ENCODE results near the gene ITGAV.

Gene ITGAV

DNA sequence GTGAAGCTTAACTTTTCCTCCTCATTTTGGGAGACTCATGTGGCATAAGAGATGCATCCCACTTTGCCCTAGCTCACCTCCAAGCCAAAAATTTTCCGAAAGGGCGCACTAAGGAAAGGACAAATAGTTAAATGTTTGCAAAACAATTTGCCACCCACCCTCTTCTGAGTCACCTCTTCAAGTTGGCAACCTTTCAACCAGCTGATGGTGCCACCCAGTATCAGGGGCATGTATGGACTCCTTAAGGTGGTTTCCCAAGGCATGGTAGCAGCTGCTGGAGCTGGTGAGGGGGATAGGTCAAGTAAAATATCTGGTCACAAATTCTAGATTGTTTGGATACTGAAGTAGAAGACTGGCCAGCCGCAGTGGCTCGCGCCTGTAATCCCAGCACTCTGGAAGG, 17.2 kb upstream of the ITGAV start:
- Histone ChIP-seq H3K9me3 (ENCODE audit: control insufficient read depth, low read length) (no peaks in the 10 kb centered on the region), H3K27me3 (replicated peaks; ENCODE audit: control insufficient read depth, insufficient read depth, low read length, poor library complexity, severe bottlenecking) (no peaks in the 10 kb centered on the region), H3K4me3 (ENCODE audit: insufficient read depth, low read depth, low read length, poor library complexity, severe bottlenecking) (no peak overlapping the region), H3K36me3 (ENCODE audit: control insufficient read depth, insufficient read depth, low read length) (no peaks in the 10 kb centered on the region), H3K4me1 (ENCODE audit: control insufficient read depth, insufficient read depth, low read length, poor library complexity, severe bottlenecking) (no peaks in the 10 kb centered on the region), H3K27ac (ENCODE audit: insufficient read depth, low read length, poor library complexity, severe bottlenecking) (no peak overlapping the region)
- DNase-seq = no peak

DNA sequence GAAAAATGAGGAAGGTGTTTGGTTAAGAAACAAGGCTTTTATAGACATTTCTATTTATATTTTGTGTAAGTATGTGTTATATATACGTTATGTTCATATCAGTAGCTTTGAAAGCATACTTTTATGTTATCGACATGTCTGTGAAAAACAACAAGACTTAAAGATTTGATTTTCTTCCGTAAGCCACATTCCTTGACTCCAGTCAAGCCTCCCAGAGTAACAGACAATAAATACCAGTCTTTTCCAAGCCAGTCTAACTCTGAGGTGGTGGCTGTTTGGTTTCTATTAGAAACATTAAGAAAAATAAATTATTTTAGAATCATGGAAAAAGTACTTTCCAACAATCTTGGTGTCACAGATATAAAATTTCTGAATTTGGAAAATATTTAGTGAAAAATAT, 16.3 kb upstream of the ITGAV start:
- no peak overlapping the region for H3K4me3 ChIP-seq (ENCODE audit: insufficient read depth, low read depth, low read length, poor library complexity, severe bottlenecking)
- no peaks in the 10 kb centered on the region for H3K4me1 ChIP-seq (ENCODE audit: control insufficient read depth, insufficient read depth, low read length, poor library complexity, severe bottlenecking)
- H3K36me3 ChIP-seq (ENCODE audit: control insufficient read depth, insufficient read depth, low read length) = no peaks in the 10 kb centered on the region
- no peaks in the 10 kb centered on the region for H3K9me3 ChIP-seq (ENCODE audit: control insufficient read depth, low read length)
- H3K27ac ChIP-seq (ENCODE audit: insufficient read depth, low read length, poor library complexity, severe bottlenecking) = no peak overlapping the region
- DNase-seq = no peak
- H3K27me3 ChIP-seq (replicated peaks; ENCODE audit: control insufficient read depth, insufficient read depth, low read length, poor library complexity, severe bottlenecking) = no peaks in the 10 kb centered on the region

DNA sequence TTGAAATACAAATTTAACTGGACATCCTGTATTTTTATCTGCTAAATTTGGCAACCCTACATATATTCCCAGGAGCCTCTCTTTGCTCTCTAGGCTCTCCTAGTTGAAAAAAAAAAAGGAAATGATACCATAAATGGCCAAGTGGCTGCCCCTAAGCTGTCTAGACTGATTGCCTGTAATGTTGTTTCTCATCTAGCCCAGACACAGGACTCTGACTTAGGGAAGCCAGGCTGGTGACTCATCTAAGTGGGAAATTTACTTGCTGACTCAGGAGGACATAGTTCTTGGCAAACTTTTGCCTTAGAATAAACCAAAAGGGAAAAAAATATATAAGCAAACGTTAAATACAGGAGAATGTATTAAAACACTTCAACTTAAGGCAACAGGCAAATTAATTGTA, 14.6 kb upstream of the ITGAV start:
- no peak overlapping the region for H3K27ac ChIP-seq (ENCODE audit: insufficient read depth, low read length, poor library complexity, severe bottlenecking)
- no peaks in the 10 kb centered on the region for H3K36me3 ChIP-seq (ENCODE audit: control insufficient read depth, insufficient read depth, low read length)
- H3K4me3 ChIP-seq (ENCODE audit: insufficient read depth, low read depth, low read length, poor library complexity, severe bottlenecking) = no peak overlapping the region
- no peaks in the 10 kb centered on the region for H3K27me3 ChIP-seq (replicated peaks; ENCODE audit: control insufficient read depth, insufficient read depth, low read length, poor library complexity, severe bottlenecking)
- no peaks in the 10 kb centered on the region for H3K9me3 ChIP-seq (ENCODE audit: control insufficient read depth, low read length)
- DNase-seq = no peak
- H3K4me1 ChIP-seq (ENCODE audit: control insufficient read depth, insufficient read depth, low read length, poor library complexity, severe bottlenecking) = no peaks in the 10 kb centered on the region

DNA sequence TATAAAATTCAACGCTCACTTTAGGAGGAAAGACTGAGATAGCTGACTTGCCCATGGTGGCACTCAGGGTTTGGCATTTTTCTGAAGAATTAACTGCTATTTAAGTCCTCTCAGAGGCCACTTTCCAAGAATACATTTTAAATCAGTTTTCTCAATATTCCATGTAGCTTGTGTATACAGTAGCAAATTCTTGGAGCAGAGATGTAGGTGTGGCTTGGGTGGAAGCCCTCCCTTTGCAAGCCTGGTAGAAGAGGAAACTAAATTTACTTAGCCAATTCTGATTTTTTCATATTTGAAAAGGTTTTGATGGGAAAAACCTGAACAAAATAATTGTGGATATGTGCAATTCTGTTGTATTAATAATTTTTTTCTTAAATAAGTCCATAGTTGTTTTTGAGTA, 14.0 kb upstream of the ITGAV start:
- Histone ChIP-seq H3K36me3 (ENCODE audit: control insufficient read depth, insufficient read depth, low read length) (no peaks in the 10 kb centered on the region), H3K9me3 (ENCODE audit: control insufficient read depth, low read length) (no peaks in the 10 kb centered on the region), H3K27me3 (replicated peaks; ENCODE audit: control insufficient read depth, insufficient read depth, low read length, poor library complexity, severe bottlenecking) (no peaks in the 10 kb centered on the region), H3K27ac (ENCODE audit: insufficient read depth, low read length, poor library complexity, severe bottlenecking) (no peak overlapping the region), H3K4me3 (ENCODE audit: insufficient read depth, low read depth, low read length, poor library complexity, severe bottlenecking) (no peak overlapping the region), H3K4me1 (ENCODE audit: control insufficient read depth, insufficient read depth, low read length, poor library complexity, severe bottlenecking) (no peaks in the 10 kb centered on the region)
- DNase-seq = no peak

DNA sequence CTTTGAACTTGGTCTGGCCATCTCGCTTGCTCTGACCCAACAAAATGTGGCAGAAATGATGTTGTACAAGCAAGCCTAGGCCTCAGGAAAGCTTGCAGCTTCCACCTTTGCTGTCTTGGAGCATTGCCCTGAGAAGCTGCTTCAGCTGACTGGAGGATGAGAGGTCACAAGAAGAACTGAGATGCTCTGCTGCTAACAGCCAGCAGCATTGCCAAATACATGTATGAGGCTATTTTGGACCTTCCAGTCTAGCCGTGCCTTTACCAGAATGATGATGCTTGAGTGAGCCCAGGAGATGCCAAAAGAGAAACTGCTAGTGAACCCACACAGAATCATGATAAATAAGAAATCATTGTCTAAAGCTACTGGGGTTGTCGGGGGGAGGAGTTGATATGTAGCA, 13.2 kb upstream of the ITGAV start:
- DNase-seq = no peak
- H3K9me3 ChIP-seq (ENCODE audit: control insufficient read depth, low read length) = no peaks in the 10 kb centered on the region
- H3K4me3 ChIP-seq (ENCODE audit: insufficient read depth, low read depth, low read length, poor library complexity, severe bottlenecking) = no peak overlapping the region
- no peak overlapping the region for H3K27ac ChIP-seq (ENCODE audit: insufficient read depth, low read length, poor library complexity, severe bottlenecking)
- H3K4me1 ChIP-seq (ENCODE audit: control insufficient read depth, insufficient read depth, low read length, poor library complexity, severe bottlenecking) = no peaks in the 10 kb centered on the region
- H3K27me3 ChIP-seq (replicated peaks; ENCODE audit: control insufficient read depth, insufficient read depth, low read length, poor library complexity, severe bottlenecking) = no peaks in the 10 kb centered on the region
- no peaks in the 10 kb centered on the region for H3K36me3 ChIP-seq (ENCODE audit: control insufficient read depth, insufficient read depth, low read length)

DNA sequence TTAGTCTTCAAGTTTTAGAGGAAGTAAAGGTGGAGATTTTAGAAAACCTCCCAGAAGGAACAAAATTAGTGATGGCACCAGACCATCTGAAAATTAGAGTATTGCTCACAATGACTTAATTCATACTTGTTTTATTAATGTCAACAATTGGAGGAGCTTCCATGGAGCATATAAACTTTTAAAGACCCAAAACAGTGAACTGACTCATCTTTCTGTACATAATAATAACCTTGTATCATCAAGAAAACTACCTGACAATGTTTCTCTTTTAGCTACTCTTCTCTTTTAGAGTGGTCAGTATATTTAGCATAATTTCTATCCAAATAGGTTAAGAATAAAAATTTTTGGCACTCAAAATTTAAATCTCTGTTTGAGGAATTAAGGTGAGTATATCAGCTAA, 7.2 kb upstream of the ITGAV start:
- Histone ChIP-seq H3K4me1 (ENCODE audit: control insufficient read depth, insufficient read depth, low read length, poor library complexity, severe bottlenecking) (no peaks in the 10 kb centered on the region), H3K27ac (ENCODE audit: insufficient read depth, low read length, poor library complexity, severe bottlenecking) (no peak overlapping the region), H3K27me3 (replicated peaks; ENCODE audit: control insufficient read depth, insufficient read depth, low read length, poor library complexity, severe bottlenecking) (no peaks in the 10 kb centered on the region), H3K36me3 (ENCODE audit: control insufficient read depth, insufficient read depth, low read length) (no peaks in the 10 kb centered on the region), H3K4me3 (ENCODE audit: insufficient read depth, low read depth, low read length, poor library complexity, severe bottlenecking) (no peak overlapping the region), H3K9me3 (ENCODE audit: control insufficient read depth, low read length) (no peaks in the 10 kb centered on the region)
- no peak for DNase-seq

DNA sequence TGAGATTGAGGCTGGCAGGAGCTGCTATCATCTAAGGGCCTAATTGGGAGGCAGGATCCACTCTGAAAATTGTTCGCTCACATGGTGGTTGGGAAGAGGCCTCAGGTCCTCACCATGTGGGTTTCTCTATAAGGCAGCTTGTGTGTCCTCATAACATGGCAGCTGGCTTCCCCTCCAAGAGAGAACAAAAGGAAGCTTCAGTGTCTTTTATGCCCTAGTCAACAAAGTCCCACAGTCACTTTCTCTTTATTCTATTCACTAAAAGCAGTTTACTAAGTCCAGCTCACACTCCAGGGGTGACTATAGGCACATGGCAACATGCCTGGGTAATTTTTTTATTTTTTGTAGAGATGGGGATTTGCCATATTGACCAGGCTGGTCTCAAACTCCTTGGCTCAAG, 5.8 kb upstream of the ITGAV start:
- DNase-seq = no peak
- Histone ChIP-seq H3K27me3 (replicated peaks; ENCODE audit: control insufficient read depth, insufficient read depth, low read length, poor library complexity, severe bottlenecking) (no peaks in the 10 kb centered on the region), H3K4me1 (ENCODE audit: control insufficient read depth, insufficient read depth, low read length, poor library complexity, severe bottlenecking) (peaks cover 2% of the 10 kb centered on the region), H3K9me3 (ENCODE audit: control insufficient read depth, low read length) (no peaks in the 10 kb centered on the region), H3K27ac (ENCODE audit: insufficient read depth, low read length, poor library complexity, severe bottlenecking) (no peak overlapping the region), H3K4me3 (ENCODE audit: insufficient read depth, low read depth, low read length, poor library complexity, severe bottlenecking) (no peak overlapping the region), H3K36me3 (ENCODE audit: control insufficient read depth, insufficient read depth, low read length) (no peaks in the 10 kb centered on the region)

DNA sequence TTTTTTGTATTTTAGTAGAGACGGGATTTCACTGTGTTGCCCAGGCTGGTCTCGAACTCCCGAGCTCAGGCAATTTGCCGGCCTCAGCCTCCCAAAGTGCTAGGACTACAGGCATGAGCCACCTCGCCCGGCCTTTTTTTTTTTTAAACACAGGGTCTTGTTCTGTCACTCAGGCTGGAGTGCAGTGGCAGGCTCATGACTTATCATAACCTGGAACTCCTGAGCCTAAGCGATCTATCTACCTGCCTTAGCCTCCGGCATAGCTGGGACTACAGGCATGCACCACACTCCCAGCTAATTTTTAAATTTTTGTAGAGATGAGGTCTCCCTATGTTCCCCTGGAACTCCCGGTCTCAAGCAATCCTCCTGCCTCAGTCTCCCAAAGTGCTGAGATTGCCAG, 1.4 kb upstream of the ITGAV start:
- no peak overlapping the region for H3K27ac ChIP-seq (ENCODE audit: insufficient read depth, low read length, poor library complexity, severe bottlenecking)
- H3K27me3 ChIP-seq (replicated peaks; ENCODE audit: control insufficient read depth, insufficient read depth, low read length, poor library complexity, severe bottlenecking) = no peaks in the 10 kb centered on the region
- no peaks in the 10 kb centered on the region for H3K36me3 ChIP-seq (ENCODE audit: control insufficient read depth, insufficient read depth, low read length)
- no peak overlapping the region for H3K4me3 ChIP-seq (ENCODE audit: insufficient read depth, low read depth, low read length, poor library complexity, severe bottlenecking)
- H3K4me1 ChIP-seq (ENCODE audit: control insufficient read depth, insufficient read depth, low read length, poor library complexity, severe bottlenecking) = peaks cover 5% of the 10 kb centered on the region
- DNase-seq = no peak
- no peaks in the 10 kb centered on the region for H3K9me3 ChIP-seq (ENCODE audit: control insufficient read depth, low read length)

DNA sequence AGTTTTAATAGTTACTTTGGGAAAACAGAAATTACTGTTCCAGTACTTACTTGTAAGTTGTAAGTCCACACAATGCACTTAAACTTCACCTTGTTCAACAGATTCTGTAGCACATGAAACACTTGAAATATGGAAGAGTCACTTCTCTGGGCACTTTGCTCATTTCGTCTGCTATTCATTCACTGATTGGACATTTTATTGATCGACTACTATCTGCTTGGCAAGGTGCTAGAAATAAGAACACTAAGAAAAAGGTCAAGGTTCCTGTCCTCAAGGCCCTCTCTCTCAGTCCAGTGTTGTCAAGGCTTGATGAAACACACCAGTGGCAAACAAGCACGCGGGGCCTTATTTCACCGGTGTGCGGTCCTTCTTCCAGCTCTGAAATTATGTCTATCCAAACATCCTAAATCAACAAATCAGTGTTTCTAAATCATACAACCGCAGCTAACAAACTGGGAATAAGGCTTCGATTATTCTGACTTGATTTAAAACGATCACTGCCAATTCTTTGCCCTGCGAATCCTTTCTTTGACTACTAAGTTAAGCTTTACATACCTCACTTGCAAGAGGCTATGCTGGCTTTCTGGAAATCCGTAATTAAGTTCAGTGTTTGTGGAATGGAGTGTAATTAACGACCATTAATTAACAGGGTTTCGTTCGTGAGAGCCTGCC, 780 bp upstream of the ITGAV start:
- no peak for DNase-seq
- peak overlapping the region; percentile 65 for H3K27ac ChIP-seq (ENCODE audit: insufficient read depth, low read length, poor library complexity, severe bottlenecking)
- H3K9me3 ChIP-seq (ENCODE audit: control insufficient read depth, low read length) = no peaks in the 10 kb centered on the region
- H3K4me3 ChIP-seq (ENCODE audit: insufficient read depth, low read depth, low read length, poor library complexity, severe bottlenecking) = peak overlapping the region; percentile 92
- no peaks in the 10 kb centered on the region for H3K36me3 ChIP-seq (ENCODE audit: control insufficient read depth, insufficient read depth, low read length)
- peaks cover 5% of the 10 kb centered on the region for H3K4me1 ChIP-seq (ENCODE audit: control insufficient read depth, insufficient read depth, low read length, poor library complexity, severe bottlenecking)
- H3K27me3 ChIP-seq (replicated peaks; ENCODE audit: control insufficient read depth, insufficient read depth, low read length, poor library complexity, severe bottlenecking) = no peaks in the 10 kb centered on the region

DNA sequence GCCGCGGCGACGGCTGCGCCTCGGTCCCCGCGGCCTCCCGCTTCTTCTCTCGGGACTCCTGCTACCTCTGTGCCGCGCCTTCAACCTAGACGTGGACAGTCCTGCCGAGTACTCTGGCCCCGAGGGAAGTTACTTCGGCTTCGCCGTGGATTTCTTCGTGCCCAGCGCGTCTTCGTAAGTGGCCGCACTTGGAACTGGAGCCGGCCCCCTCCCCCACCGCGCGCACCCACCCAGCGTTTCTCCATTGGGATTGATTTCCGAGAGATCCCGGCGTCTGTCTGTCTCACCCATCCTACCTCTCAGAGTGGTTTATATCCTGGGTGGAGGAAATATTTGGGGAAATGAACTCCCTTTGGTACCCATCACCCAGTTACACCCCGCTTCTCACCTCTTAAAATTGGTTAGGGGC, 498 bp downstream of the ITGAV start:
- H3K27ac ChIP-seq (ENCODE audit: insufficient read depth, low read length, poor library complexity, severe bottlenecking) = peak overlapping the region; percentile 65
- H3K9me3 ChIP-seq (ENCODE audit: control insufficient read depth, low read length) = no peaks in the 10 kb centered on the region
- H3K4me3 ChIP-seq (ENCODE audit: insufficient read depth, low read depth, low read length, poor library complexity, severe bottlenecking) = peak overlapping the region; percentile 92
- no peaks in the 10 kb centered on the region for H3K36me3 ChIP-seq (ENCODE audit: control insufficient read depth, insufficient read depth, low read length)
- H3K27me3 ChIP-seq (replicated peaks; ENCODE audit: control insufficient read depth, insufficient read depth, low read length, poor library complexity, severe bottlenecking) = no peaks in the 10 kb centered on the region
- H3K4me1 ChIP-seq (ENCODE audit: control insufficient read depth, insufficient read depth, low read length, poor library complexity, severe bottlenecking) = peaks cover 5% of the 10 kb centered on the region
- peak in 1 of 3 donors; percentile 0 for DNase-seq

All from effector memory CD4-positive, alpha-beta T cell (primary cell).